Activated B cell treated with CpG ODN at 0.5 μM for 24 hours (primary cell): ENCODE measurements around the gene NFIC. TPM values are rescaled to one million over a fixed set of nuclear protein-coding genes. Genes with fewer than 3 reads are reported as not detected.
"Not testable (repeated sequence)": the region's sequence is repeated elsewhere in the genome, so short reads cannot be mapped to it uniquely, and the experiment has no call there.

Source experiments
- ATAC-seq: fragments of 200-7000 bp; cut with Tn5 transposase; one replicate; pipeline ENCODE4 v1.10.0; 2021; ENCODE audit warnings: low read depth, mild to moderate bottlenecking, moderate library complexity
- CTCF ChIA-PET: fragments of 350-600 bp; sonication (Branson Sonifier 250); formaldehyde crosslinking; loops from one replicate; lab custom pipeline; 2021; ENCODE audit warnings: antibody characterized with exemption; lab: Charles Lee
- POLR2A ChIA-PET: fragments of 350-600 bp; sonication (Branson Sonifier 250); formaldehyde crosslinking; loops from one replicate; lab custom pipeline; 2021; ENCODE audit warnings: antibody characterized with exemption; lab: Charles Lee
- DNase-seq: peaks from one replicate; pipeline ENCODE4 v3.0.0; 2022
- H3K27ac Mint-ChIP-seq: one replicate; pipeline ENCODE4 v1.8.0; 2020; ENCODE audit warnings: mixed read lengths
- H3K27me3 Mint-ChIP-seq: one replicate; pipeline ENCODE4 v1.8.0; 2021; ENCODE audit warnings: mixed read lengths
- H3K36me3 Mint-ChIP-seq: one replicate; pipeline ENCODE4 v1.8.0; 2021; ENCODE audit warnings: low read depth, mixed read lengths
- H3K4me1 Mint-ChIP-seq: one replicate; pipeline ENCODE4 v1.8.0; 2021; ENCODE audit warnings: mixed read lengths
- H3K4me3 Mint-ChIP-seq: one replicate; pipeline ENCODE4 v1.8.0; 2020; ENCODE audit warnings: mild to moderate bottlenecking, mixed read lengths
- H3K9me3 Mint-ChIP-seq: one replicate; pipeline ENCODE4 v1.8.0; 2020; ENCODE audit warnings: mixed read lengths
- CTCF ChIP-seq: fragments of 200-600 bp; IDR thresholded peaks from one replicate; pipeline ENCODE4 v1.8.0; 2022; ENCODE audit warnings: antibody characterized with exemption, mild to moderate bottlenecking
- intact Hi-C: fragments of 100-400 bp; cut with micrococcal nuclease; formaldehyde crosslinking; loops from one replicate; pipeline ENCODE4 v1.15.1; 2024
- total RNA-seq: library from RNA; stranded (reverse); gene quantifications from 2 replicates; pipeline ENCODE4 v1.2.3, GENCODE V29; 2022

NFIC gene
- total RNA-seq, 1 donor from 2014 or later, result 18.8 TPM

DNA sequence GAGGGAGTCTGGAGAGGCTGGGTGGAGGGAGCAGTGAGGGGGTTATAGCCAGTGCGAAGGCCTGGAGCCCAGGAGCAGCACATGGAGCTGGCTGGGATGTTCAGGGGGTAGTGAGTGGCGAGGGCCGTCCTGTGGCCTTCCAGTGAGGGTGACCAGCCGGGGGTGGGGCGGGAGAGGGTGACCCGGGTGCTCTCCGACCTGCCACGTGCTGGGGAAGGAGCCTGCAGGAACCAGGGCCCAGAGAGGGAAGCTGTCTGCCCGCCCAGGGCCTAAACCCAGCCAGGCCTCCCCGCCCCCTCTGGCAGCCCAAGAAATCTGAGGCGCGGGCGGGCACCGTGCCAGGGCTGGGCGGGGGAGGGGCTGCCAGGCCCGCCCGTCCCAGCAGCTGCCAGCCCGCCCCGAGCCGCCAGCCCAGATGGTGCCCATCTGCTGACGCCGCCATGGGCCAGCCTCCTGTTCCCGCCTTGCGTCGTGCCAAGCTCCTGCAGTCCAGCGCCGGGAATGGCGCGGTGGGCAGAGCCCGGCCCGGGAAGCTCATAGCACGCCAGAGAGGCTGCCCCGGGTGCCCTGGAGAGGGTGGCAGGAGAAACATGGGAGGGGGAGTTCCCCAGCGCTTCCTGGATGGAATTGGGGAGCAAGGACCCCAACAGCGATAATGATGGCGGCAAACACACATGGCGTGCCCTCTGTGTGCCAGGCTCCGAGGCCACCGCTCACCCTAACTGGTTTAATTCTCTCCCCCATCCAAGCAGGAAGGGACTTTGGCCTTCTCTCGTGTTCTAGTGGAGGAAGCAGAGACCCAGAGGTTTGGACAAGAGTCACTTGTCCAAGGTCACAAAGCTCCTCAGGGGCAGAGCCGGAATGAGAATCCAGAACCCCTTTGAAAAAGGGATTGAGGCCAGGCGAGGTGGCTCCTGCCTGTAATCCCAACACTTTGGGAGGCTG, 21.5 kb downstream of the NFIC start:
- ATAC-seq, result no peak
- CTCF ChIA-PET, result no interaction called here
- H3K9me3 Mint-ChIP-seq, result no peaks in the 10 kb centered on the region
- no peak overlapping the region for H3K27ac Mint-ChIP-seq
- H3K4me1 Mint-ChIP-seq, result peaks cover 2% of the 10 kb centered on the region
- DNase-seq, result no peak
- POLR2A ChIA-PET, result no interaction called here
- H3K4me3 Mint-ChIP-seq, result no peak overlapping the region
- intact Hi-C loops, result no loop called here
- H3K36me3 Mint-ChIP-seq, result peaks cover 4% of the 10 kb centered on the region
- no peak for TF ChIP-seq CTCF
- H3K27me3 Mint-ChIP-seq, result no peaks in the 10 kb centered on the region

DNA sequence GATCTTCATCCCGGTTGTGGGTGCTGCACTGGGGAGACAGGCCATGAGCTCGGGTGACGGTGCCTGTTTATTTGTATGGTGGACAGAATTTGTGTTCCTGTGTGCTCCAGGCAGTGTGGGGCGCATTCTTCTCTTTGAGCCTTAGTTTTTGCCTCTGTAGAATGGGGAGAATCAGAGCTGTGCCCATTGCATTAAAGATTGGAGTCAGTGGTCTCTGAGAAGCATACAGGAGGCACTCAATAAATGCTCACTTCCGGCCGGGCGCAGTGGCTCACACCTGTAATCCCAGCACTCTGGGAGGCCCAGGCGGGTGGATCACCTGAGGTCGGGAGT, 23.0 kb downstream of the NFIC start:
- Mint-ChIP-seq H3K4me3 (no peak overlapping the region), H3K27me3 (no peaks in the 10 kb centered on the region), H3K36me3 (peaks cover 3% of the 10 kb centered on the region), H3K9me3 (no peaks in the 10 kb centered on the region), H3K4me1 (peaks cover 2% of the 10 kb centered on the region), H3K27ac (no peak overlapping the region)
- no peak for DNase-seq
- ATAC-seq, result no peak
- no peak for TF ChIP-seq CTCF
- intact Hi-C loops, result no loop called here
- ChIA-PET POLR2A (no interaction called here), CTCF (no interaction called here)

GRCh38 chr19:3389876-3390371, 23.5 kb downstream of the NFIC start:
- Mint-ChIP-seq H3K9me3 (no peaks in the 10 kb centered on the region), H3K27ac (no peak overlapping the region), H3K36me3 (peaks cover 3% of the 10 kb centered on the region), H3K4me1 (peaks cover 2% of the 10 kb centered on the region), H3K4me3 (no peak overlapping the region), H3K27me3 (no peaks in the 10 kb centered on the region)
- ATAC-seq (no peak), DNase-seq (no peak)
- ChIA-PET POLR2A (no interaction called here), CTCF (no interaction called here)
- no peak for TF ChIP-seq CTCF
- intact Hi-C loops, result no loop called here

GRCh38 chr19:3391911-3392310, 25.5 kb downstream of the NFIC start:
- H3K27ac Mint-ChIP-seq, H3K4me1 Mint-ChIP-seq, H3K9me3 Mint-ChIP-seq, ATAC-seq, H3K36me3 Mint-ChIP-seq, intact Hi-C loops, H3K27me3 Mint-ChIP-seq, DNase-seq, CTCF ChIA-PET, H3K4me3 Mint-ChIP-seq: not testable (repeated sequence)
- POLR2A ChIA-PET, result interaction anchor here (0.7 kb wide), 1 partner anchor 19 kb away, joined by 3 read pairs; no protein-coding TSS in a partner anchor

- DNase-seq (no peak), ATAC-seq (no peak)
- Mint-ChIP-seq H3K36me3 (peaks cover 3% of the 10 kb centered on the region), H3K27me3 (no peaks in the 10 kb centered on the region), H3K4me3 (no peak overlapping the region), H3K27ac (no peak overlapping the region), H3K9me3 (no peaks in the 10 kb centered on the region), H3K4me1 (peaks cover 2% of the 10 kb centered on the region)
- intact Hi-C loops, result no loop called here
- ChIA-PET POLR2A (no interaction called here), CTCF (no interaction called here)
- no peak for TF ChIP-seq CTCF
Measured at GRCh38 chr19:3392480-3392879, 26.1 kb downstream of the NFIC start.
